ENCODE measurements around the gene TMEM108. TPM values are rescaled to one million over a fixed set of nuclear protein-coding genes. Genes with fewer than 3 reads are reported as not detected.

TMEM108 gene
- total RNA-seq, 1 experiment from 2014 or later, result not detected

DNA sequence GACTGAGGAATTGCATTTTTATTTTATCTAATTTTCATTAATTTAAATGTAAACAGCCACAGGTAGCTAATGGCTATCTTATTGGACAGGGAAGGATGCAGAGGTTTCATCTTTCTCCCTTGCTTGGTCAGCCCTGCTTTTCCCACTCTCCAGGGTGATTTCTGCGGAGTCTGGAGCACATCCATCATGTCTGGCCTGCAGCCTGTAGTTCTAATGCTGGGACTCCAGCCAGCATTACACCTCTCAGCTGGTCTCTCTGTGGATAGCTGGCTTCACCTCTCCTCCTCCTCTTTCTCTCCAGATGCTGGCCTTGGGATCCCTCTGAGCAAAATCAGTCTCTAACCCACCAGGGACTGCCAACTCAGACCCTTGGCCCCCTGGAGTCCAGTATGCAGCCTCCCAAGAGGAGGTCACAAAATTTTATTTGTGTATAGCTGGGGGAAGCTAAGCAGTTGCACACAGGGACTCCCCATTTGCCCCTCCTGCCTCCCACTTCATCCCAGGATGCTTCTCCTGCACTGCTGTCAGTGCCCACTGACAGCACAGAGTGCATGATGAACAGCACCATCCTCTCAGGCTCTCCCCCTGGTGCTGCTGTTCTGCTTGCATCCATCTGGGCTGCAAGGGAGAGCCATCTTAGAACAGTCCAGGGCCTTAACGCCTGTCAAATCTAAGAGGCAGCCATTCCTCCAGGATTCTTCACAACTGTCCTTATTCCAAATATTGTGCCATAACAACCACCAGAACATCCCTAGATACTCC is 363.4 kb downstream of the TMEM108 start:
- POLR2A ChIA-PET, result interaction anchor here (0.5 to 1.1 kb wide), 2 partner anchors 9 to 456 kb away, joined by 4 read pairs; no protein-coding TSS in a partner anchor
- DNase-seq (ENCODE audit: unreplicated experiment), result no peak
- CTCF ChIA-PET, result interaction anchor here (0.7 to 1.3 kb wide), 7 partner anchors 15 to 675 kb away, joined by 3 to 6 read pairs (median 4); no protein-coding TSS in a partner anchor
- TF ChIP-seq, protein P1, sequence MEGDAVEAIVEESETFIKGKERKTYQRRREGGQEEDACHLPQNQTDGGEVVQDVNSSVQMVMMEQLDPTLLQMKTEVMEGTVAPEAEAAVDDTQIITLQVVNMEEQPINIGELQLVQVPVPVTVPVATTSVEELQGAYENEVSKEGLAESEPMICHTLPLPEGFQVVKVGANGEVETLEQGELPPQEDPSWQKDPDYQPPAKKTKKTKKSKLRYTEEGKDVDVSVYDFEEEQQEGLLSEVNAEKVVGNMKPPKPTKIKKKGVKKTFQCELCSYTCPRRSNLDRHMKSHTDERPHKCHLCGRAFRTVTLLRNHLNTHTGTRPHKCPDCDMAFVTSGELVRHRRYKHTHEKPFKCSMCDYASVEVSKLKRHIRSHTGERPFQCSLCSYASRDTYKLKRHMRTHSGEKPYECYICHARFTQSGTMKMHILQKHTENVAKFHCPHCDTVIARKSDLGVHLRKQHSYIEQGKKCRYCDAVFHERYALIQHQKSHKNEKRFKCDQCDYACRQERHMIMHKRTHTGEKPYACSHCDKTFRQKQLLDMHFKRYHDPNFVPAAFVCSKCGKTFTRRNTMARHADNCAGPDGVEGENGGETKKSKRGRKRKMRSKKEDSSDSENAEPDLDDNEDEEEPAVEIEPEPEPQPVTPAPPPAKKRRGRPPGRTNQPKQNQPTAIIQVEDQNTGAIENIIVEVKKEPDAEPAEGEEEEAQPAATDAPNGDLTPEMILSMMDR (IDR thresholded peaks at IDR 0.05; ENCODE audit: unreplicated experiment), result no peak
- H3K9me3 Mint-ChIP-seq (ENCODE audit: unreplicated experiment), result no peaks in the 10 kb centered on the region
- intact Hi-C loops (cut with micrococcal nuclease), result no loop called here
- H3K4me1 Mint-ChIP-seq (ENCODE audit: insufficient read depth, unreplicated experiment), result no peaks in the 10 kb centered on the region
- no TSS peak for BruUV-seq (replicated peaks)
- H3K27ac Mint-ChIP-seq (ENCODE audit: low read depth, unreplicated experiment), result no peak overlapping the region
- no peaks in the 10 kb centered on the region for H3K36me3 Mint-ChIP-seq (ENCODE audit: insufficient read depth, unreplicated experiment)
- peaks cover 34% of the 10 kb centered on the region for H3K27me3 Mint-ChIP-seq (ENCODE audit: insufficient read depth, unreplicated experiment)
- H3K4me3 Mint-ChIP-seq (ENCODE audit: unreplicated experiment), result no peak overlapping the region

DNA sequence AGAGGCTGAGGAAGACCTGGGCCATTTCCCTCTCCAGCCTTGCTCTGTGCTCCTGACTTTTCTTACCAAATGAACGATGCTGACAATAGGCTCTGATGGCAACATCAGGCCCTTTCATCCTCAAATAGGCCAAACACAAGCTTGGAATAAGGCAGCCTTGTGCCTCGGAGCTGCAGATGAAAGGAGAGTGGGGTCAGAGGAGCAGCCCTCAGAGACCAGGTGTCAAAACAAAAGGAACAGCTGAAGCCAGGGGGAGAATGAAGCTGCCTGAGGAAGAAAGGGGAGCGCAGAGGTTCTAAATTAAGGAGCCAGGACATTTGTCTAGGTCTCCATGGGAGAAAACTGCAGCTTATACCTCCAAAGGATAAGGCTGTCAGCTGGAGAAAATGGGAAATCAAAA is 366.7 kb downstream of the TMEM108 start:
- H3K36me3 Mint-ChIP-seq (ENCODE audit: insufficient read depth, unreplicated experiment), result no peaks in the 10 kb centered on the region
- DNase-seq (ENCODE audit: unreplicated experiment), result no peak
- no peak overlapping the region for H3K27ac Mint-ChIP-seq (ENCODE audit: low read depth, unreplicated experiment)
- ChIA-PET POLR2A (no interaction called here), CTCF (interaction anchor here (0.6 to 1.9 kb wide), 3 partner anchors 18 to 885 kb away, joined by 3 to 6 read pairs (median 4); no protein-coding TSS in a partner anchor)
- no peak overlapping the region for H3K4me3 Mint-ChIP-seq (ENCODE audit: unreplicated experiment)
- no peaks in the 10 kb centered on the region for H3K4me1 Mint-ChIP-seq (ENCODE audit: insufficient read depth, unreplicated experiment)
- no TSS peak for BruUV-seq (replicated peaks)
- H3K9me3 Mint-ChIP-seq (ENCODE audit: unreplicated experiment), result no peaks in the 10 kb centered on the region
- H3K27me3 Mint-ChIP-seq (ENCODE audit: insufficient read depth, unreplicated experiment), result peaks cover 40% of the 10 kb centered on the region
- TF ChIP-seq, protein P1 (IDR thresholded peaks at IDR 0.05; ENCODE audit: unreplicated experiment), result no peak
- intact Hi-C loops (cut with micrococcal nuclease), result no loop called here

DNA sequence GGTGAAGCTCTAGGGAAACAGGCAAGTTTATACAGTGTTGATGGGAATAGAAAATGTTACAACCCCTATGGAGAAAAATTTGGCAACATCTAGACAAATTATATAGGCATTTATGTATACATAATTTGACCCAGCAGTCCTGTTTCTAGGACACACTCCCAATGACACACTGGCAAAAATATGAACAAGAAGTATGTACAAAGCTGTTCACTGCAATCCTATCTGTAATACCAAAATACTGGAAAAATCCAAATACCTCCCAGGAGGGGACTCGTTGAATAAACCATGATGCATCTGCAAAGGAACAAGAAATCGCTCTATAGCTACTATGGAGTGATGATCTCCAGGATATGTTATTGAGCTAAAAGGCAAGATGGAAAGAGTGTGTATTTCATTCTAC is 370.2 kb downstream of the TMEM108 start:
- DNase-seq (ENCODE audit: unreplicated experiment), result no peak
- TF ChIP-seq, protein P1 (IDR thresholded peaks at IDR 0.05; ENCODE audit: unreplicated experiment), result no peak
- H3K27ac Mint-ChIP-seq (ENCODE audit: low read depth, unreplicated experiment), result no peak overlapping the region
- intact Hi-C loops (cut with micrococcal nuclease), result no loop called here
- BruUV-seq (replicated peaks), result no TSS peak
- ChIA-PET CTCF (interaction anchor here (1.1 to 2.0 kb wide), 3 partner anchors 9 to 22 kb away, joined by 3 to 11 read pairs (median 3); partner anchors contain the start of gene BFSP2), POLR2A (interaction anchor here (1.0 kb wide), 1 partner anchor 17 kb away, joined by 3 read pairs; no protein-coding TSS in a partner anchor)
- no peaks in the 10 kb centered on the region for H3K4me1 Mint-ChIP-seq (ENCODE audit: insufficient read depth, unreplicated experiment)
- no peak overlapping the region for H3K4me3 Mint-ChIP-seq (ENCODE audit: unreplicated experiment)
- no peaks in the 10 kb centered on the region for H3K36me3 Mint-ChIP-seq (ENCODE audit: insufficient read depth, unreplicated experiment)
- H3K27me3 Mint-ChIP-seq (ENCODE audit: insufficient read depth, unreplicated experiment), result peaks cover 69% of the 10 kb centered on the region
- no peaks in the 10 kb centered on the region for H3K9me3 Mint-ChIP-seq (ENCODE audit: unreplicated experiment)

DNA sequence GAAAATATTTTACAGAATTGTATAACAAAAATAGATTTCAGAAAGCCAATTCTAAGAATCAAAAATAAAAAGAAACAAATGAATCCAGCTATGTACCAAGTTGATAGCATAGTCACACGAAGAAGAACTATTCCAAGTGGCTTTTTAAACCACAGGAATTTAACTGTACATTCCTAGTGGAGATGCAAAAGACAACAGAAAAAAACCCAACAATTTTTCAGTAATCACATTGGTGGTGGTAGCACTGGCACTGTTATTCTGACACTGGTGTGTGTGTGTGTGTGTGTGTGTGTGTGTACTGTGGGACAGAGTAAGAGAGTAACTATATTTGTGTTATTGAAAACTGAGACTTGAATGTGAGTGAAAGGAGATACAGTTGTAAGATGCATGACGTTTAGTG is 370.8 kb downstream of the TMEM108 start:
- DNase-seq (ENCODE audit: unreplicated experiment), result no peak
- no peaks in the 10 kb centered on the region for H3K4me1 Mint-ChIP-seq (ENCODE audit: insufficient read depth, unreplicated experiment)
- H3K36me3 Mint-ChIP-seq (ENCODE audit: insufficient read depth, unreplicated experiment), result no peaks in the 10 kb centered on the region
- H3K27ac Mint-ChIP-seq (ENCODE audit: low read depth, unreplicated experiment), result no peak overlapping the region
- no peaks in the 10 kb centered on the region for H3K9me3 Mint-ChIP-seq (ENCODE audit: unreplicated experiment)
- ChIA-PET POLR2A (interaction anchor here (1.0 kb wide), 1 partner anchor 18 kb away, joined by 3 read pairs; no protein-coding TSS in a partner anchor), CTCF (interaction anchor here (1.1 to 2.0 kb wide), 3 partner anchors 9 to 22 kb away, joined by 3 to 11 read pairs (median 3); partner anchors contain the start of gene BFSP2)
- intact Hi-C loops (cut with micrococcal nuclease), result no loop called here
- TF ChIP-seq, protein P1 (IDR thresholded peaks at IDR 0.05; ENCODE audit: unreplicated experiment), result no peak
- H3K27me3 Mint-ChIP-seq (ENCODE audit: insufficient read depth, unreplicated experiment), result peaks cover 69% of the 10 kb centered on the region
- BruUV-seq (replicated peaks), result no TSS peak
- H3K4me3 Mint-ChIP-seq (ENCODE audit: unreplicated experiment), result no peak overlapping the region
